ENCODE measurements around the gene KRT5.

GRCh38 chr12:52527121-52527800 is 7.1 kb upstream of the KRT5 start:
- TF ChIP-seq CTCF (IDR thresholded peaks at IDR 0.05) (no peak), POLR2A (IDR thresholded peaks at IDR 0.05) (no peak)
